NB4 (cell line): ENCODE results near the gene DGKD.
A peak's percentile ranks its signal among the peaks of the same experiment; 100 is the strongest.

ENCODE experiments used
- DNase-seq: peaks from one replicate; pipeline ENCODE4 v3.0.0; 2010; ENCODE audit warnings: low read depth
- H3K4me3 ChIP-seq: one replicate; pipeline ENCODE4 v1.5.1; 2011; ENCODE audit warnings: mild to moderate bottlenecking, low read depth, low read length, moderate library complexity
- MYC ChIP-seq: IDR thresholded peaks from 2 replicates; pipeline ENCODE4 v1.6.1; 2011; ENCODE audit warnings: low read depth, low read length
- POLR2A ChIP-seq: IDR thresholded peaks from 2 replicates; pipeline ENCODE4 v1.6.1; 2011; ENCODE audit warnings: mild to moderate bottlenecking; ENCODE audit not compliant: insufficient read length; ENCODE audit errors: extremely low read depth
- TF ChIP-seq, protein P1 (sequence below): IDR thresholded peaks from one replicate; pipeline ENCODE4 v1.5.1; 2012; ENCODE audit warnings: low read depth, low read length
- TF ChIP-seq, protein P2 (sequence below): IDR thresholded peaks from 2 replicates; pipeline ENCODE4 v1.6.1; 2011; ENCODE audit warnings: low read depth, low read length

The DGKD gene

GRCh38 chr2:233424154-233424951 is 70.1 kb downstream of the DGKD start:
- no peak overlapping the region for H3K4me3 ChIP-seq
- no peak for TF ChIP-seq POLR2A
- TF ChIP-seq, protein P1, sequence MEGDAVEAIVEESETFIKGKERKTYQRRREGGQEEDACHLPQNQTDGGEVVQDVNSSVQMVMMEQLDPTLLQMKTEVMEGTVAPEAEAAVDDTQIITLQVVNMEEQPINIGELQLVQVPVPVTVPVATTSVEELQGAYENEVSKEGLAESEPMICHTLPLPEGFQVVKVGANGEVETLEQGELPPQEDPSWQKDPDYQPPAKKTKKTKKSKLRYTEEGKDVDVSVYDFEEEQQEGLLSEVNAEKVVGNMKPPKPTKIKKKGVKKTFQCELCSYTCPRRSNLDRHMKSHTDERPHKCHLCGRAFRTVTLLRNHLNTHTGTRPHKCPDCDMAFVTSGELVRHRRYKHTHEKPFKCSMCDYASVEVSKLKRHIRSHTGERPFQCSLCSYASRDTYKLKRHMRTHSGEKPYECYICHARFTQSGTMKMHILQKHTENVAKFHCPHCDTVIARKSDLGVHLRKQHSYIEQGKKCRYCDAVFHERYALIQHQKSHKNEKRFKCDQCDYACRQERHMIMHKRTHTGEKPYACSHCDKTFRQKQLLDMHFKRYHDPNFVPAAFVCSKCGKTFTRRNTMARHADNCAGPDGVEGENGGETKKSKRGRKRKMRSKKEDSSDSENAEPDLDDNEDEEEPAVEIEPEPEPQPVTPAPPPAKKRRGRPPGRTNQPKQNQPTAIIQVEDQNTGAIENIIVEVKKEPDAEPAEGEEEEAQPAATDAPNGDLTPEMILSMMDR = no peak
- TF ChIP-seq MYC = no peak
- TF ChIP-seq, protein P2, sequence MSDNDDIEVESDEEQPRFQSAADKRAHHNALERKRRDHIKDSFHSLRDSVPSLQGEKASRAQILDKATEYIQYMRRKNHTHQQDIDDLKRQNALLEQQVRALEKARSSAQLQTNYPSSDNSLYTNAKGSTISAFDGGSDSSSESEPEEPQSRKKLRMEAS = no peak
- no peak for DNase-seq

GRCh38 chr2:233426619-233427342 is 72.5 kb downstream of the DGKD start:
- TF ChIP-seq MYC (no peak), POLR2A (no peak)
- TF ChIP-seq, protein P1 = no peak
- TF ChIP-seq, protein P2 = no peak
- DNase-seq = peak; percentile 75
- H3K4me3 ChIP-seq = no peak overlapping the region

GRCh38 chr2:233428008-233428407 is 73.7 kb downstream of the DGKD start:
- H3K4me3 ChIP-seq = no peak overlapping the region
- no peak for TF ChIP-seq POLR2A
- TF ChIP-seq, protein P1 = no peak
- no peak for DNase-seq

- no peak overlapping the region for H3K4me3 ChIP-seq
- TF ChIP-seq, protein P2 = no peak
- TF ChIP-seq MYC (no peak), POLR2A (no peak)
- TF ChIP-seq, protein P1 = no peak
Observed at GRCh38 chr2:233428438-233428837, 74.1 kb downstream of the DGKD start.

DNA sequence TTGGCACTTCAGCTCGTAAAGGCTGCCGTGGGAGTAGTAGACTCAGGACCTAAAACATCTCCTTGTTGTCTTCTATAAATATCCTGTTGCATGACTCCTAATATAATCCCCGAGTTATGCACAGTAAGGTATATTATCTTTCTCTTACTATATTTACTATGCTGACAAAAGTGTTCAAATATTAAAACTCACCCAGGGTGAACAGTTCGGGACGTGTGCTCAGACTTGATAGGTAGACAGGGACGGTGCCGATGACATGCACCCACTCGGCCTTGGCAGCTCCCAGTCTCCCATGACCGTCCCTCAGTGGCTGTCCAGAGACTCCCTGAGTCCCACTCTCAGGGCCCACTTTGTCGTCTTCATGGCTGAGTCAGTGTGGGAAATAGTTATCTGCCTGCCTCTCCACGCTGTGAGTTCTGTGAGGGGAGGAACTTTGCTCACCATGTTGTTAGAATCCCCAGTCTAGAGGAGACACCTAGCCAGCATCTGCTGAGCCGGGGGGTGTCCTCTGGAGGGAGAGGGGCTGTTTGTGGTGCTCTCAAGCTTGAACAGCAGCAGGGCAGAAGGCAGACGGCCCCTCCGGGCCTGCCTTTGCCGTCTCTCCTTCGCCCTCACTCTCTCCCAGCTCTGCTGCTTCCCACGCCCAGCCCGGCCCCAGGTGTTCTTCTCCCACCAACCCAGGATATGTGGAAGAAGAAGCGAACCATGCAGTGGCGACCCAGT is 75.0 kb downstream of the DGKD start:
- no peak for DNase-seq
- H3K4me3 ChIP-seq = no peak overlapping the region
- TF ChIP-seq, protein P2 = no peak
- TF ChIP-seq MYC = no peak
- TF ChIP-seq, protein P1 = no peak

More at GRCh38 chr2:233428438-233428837, 74.1 kb downstream of the DGKD start:
- no peak for DNase-seq
